ENCODE results near the gene PRR3. TPM values are rescaled to one million over a fixed set of nuclear protein-coding genes. Genes with fewer than 3 reads are reported as not detected.

PRR3 gene
- total RNA-seq = 7.2 and 8.8 TPM in 2 replicates

GRCh38 chr6:30556906-30557682 lies at the start of gene PRR3:
Gene PRR3 (plus strand): TSS chr6:30557295. CDS start chr6:30557345, 50 bp downstream.

GRCh38 chr6:30556066-30556905 lies 809 bp upstream of the PRR3 start, which contains the start of gene GNL1:
Gene GNL1 (minus strand): TSS chr6:30556489. CDS start chr6:30556203, 286 bp downstream.

GRCh38 chr6:30571075-30571761 lies 14.1 kb downstream of the PRR3 start, which contains the start of gene ABCF1:
Gene ABCF1 (plus strand): TSS chr6:30571442. CDS start chr6:30571488, 46 bp downstream.

Small RNA genes lying within 50 kb of the gene (small RNA-seq; reads per million reads assigned to genes)
- not detected for gene MIR877

Other genes starting within 250 kb of the PRR3 start
- gene TRIM39, start 230.4 kb upstream of the PRR3 start, total RNA-seq = 9.6 and 11.7 TPM in 2 replicates
- gene RPP21, start 212.1 kb upstream of the PRR3 start, total RNA-seq = 21.3 and 22.2 TPM in 2 replicates
- gene HLA-E, start 67.8 kb upstream of the PRR3 start, total RNA-seq = 272 and 292 TPM in 2 replicates
- 48.4 and 59.3 TPM in 2 replicates for gene GNL1, start 806 bp upstream of the PRR3 start, total RNA-seq
- gene ABCF1, start 14.1 kb downstream of the PRR3 start, total RNA-seq = 42.2 and 46.0 TPM in 2 replicates
- gene PPP1R10, start 59.9 kb downstream of the PRR3 start, total RNA-seq = 26.8 and 34.5 TPM in 2 replicates
- 70.2 and 80.8 TPM in 2 replicates for gene MRPS18B, start 60.5 kb downstream of the PRR3 start, total RNA-seq
- gene ATAT1, start 69.6 kb downstream of the PRR3 start, total RNA-seq = 3.2 and 5.1 TPM in 2 replicates
- gene C6orf136, start 89.8 kb downstream of the PRR3 start, total RNA-seq = 3.3 and 4.2 TPM in 2 replicates
- 26.4 and 29.7 TPM in 2 replicates for gene DHX16, start 115.7 kb downstream of the PRR3 start, total RNA-seq
- gene PPP1R18, start 129.3 kb downstream of the PRR3 start, total RNA-seq = 95.6 and 113 TPM in 2 replicates
- gene NRM, start 133.7 kb downstream of the PRR3 start, total RNA-seq = 2.9 and 5.1 TPM in 2 replicates
- 6.5 and 8.5 TPM in 2 replicates for gene MDC1, start 160.0 kb downstream of the PRR3 start, total RNA-seq
- gene TUBB, start 163.1 kb downstream of the PRR3 start, total RNA-seq = 662 and 771 TPM in 2 replicates
- 125 and 132 TPM in 2 replicates for gene FLOT1, start 185.4 kb downstream of the PRR3 start, total RNA-seq
- gene IER3, start 187.3 kb downstream of the PRR3 start, total RNA-seq = 50.6 and 67.5 TPM in 2 replicates

Data from hair follicle dermal papilla cell (primary cell).